Neural cell (in vitro differentiated cells): ENCODE measurements around the gene PNKD. TPM values are rescaled to one million over a fixed set of nuclear protein-coding genes. Genes with fewer than 3 reads are reported as not detected.

Experiments
- H2AFZ ChIP-seq: fragments of 200-600, 300-800 bp; sonication (generic), shearing (Covaris generic); 2 replicates; pipeline ENCODE4 v1.6.0; 2014; ENCODE audit warnings: low read depth, mild to moderate bottlenecking, antibody characterized with exemption, low read length, moderate library complexity
- H3F3A ChIP-seq: fragments of 200-600 bp; shearing (Covaris generic); 2 replicates; pipeline ENCODE4 v1.6.1; 2016; ENCODE audit warnings: mild to moderate bottlenecking, moderate library complexity, mixed read lengths, antibody characterized with exemption, low read length; ENCODE audit not compliant: insufficient read depth, poor library complexity, severe bottlenecking
- H3K27ac ChIP-seq: fragments of 200-600, 300-800 bp; sonication (generic), shearing (Covaris generic); 2 replicates; pipeline ENCODE4 v1.5.1; 2014; ENCODE audit warnings: mild to moderate bottlenecking, low read length, moderate library complexity
- H3K27me3 ChIP-seq: fragments of 300-800, 200-600 bp; sonication (generic), shearing (Covaris generic); 2 replicates; pipeline ENCODE4 v1.6.0; 2014; ENCODE audit warnings: mild to moderate bottlenecking, low read depth, low read length, moderate library complexity; ENCODE audit not compliant: insufficient read depth
- H3K36me3 ChIP-seq: fragments of 300-800, 200-600 bp; sonication (generic), shearing (Covaris generic); 2 replicates; pipeline ENCODE4 v1.5.1; 2014; ENCODE audit warnings: mild to moderate bottlenecking, antibody characterized with exemption, low read length, moderate library complexity; ENCODE audit not compliant: insufficient read depth
- H3K4me2 ChIP-seq: fragments of 300-800, 200-600 bp; sonication (generic), shearing (Covaris generic); 2 replicates; pipeline ENCODE4 v1.6.0; 2014; ENCODE audit warnings: mild to moderate bottlenecking, low read length
- H3K4me3 ChIP-seq: fragments of 300-800, 200-600 bp; sonication (generic), shearing (Covaris generic); 2 replicates; pipeline ENCODE4 v1.5.1; 2014; ENCODE audit warnings: mild to moderate bottlenecking, low read length, moderate library complexity
- H3K79me2 ChIP-seq: fragments of 200-600 bp; shearing (Covaris generic); replicated peaks from 2 replicates; pipeline ENCODE4 v1.6.0; 2014; ENCODE audit warnings: mild to moderate bottlenecking, low read length, moderate library complexity; ENCODE audit not compliant: insufficient read depth
- H3K9ac ChIP-seq: fragments of 300-800, 200-600 bp; sonication (generic), shearing (Covaris generic); 2 replicates; pipeline ENCODE4 v1.6.1; 2016; ENCODE audit warnings: mild to moderate bottlenecking, low read length, mixed read lengths
- H3K9me2 ChIP-seq: fragments of 200-600 bp; shearing (Covaris generic); 2 replicates; pipeline ENCODE4 v1.6.1; 2016; ENCODE audit warnings: mild to moderate bottlenecking, low read length, mixed read lengths; ENCODE audit not compliant: insufficient read depth
- H3K9me3 ChIP-seq: fragments of 200-600, 300-800 bp; sonication (generic), shearing (Covaris generic); 2 replicates; pipeline ENCODE4 v1.6.1; 2016; ENCODE audit warnings: mild to moderate bottlenecking, mixed run types, low read length, moderate library complexity, mixed read lengths
- H4K20me1 ChIP-seq: fragments of 200-600 bp; shearing (Covaris generic); 2 replicates; pipeline ENCODE4 v1.6.1; 2016; ENCODE audit warnings: mild to moderate bottlenecking, mixed run types; ENCODE audit not compliant: insufficient read depth
- CTCF ChIP-seq: fragments of 450-650 bp; IDR thresholded peaks from 2 replicates; pipeline ENCODE4 v1.5.1; 2014; ENCODE audit warnings: antibody characterized with exemption, mild to moderate bottlenecking, moderate library complexity; ENCODE audit not compliant: poor library complexity, severe bottlenecking
- EP300 ChIP-seq: fragments of 450-650 bp; conservative IDR thresholded peaks from 2 replicates; pipeline ENCODE4 v1.6.1; 2014; ENCODE audit warnings: antibody characterized with exemption, mild to moderate bottlenecking, moderate library complexity; ENCODE audit not compliant: poor library complexity, severe bottlenecking
- EZH2 ChIP-seq: fragments of 200-600, 300-800 bp; shearing (Covaris generic), sonication (generic); IDR thresholded peaks from 2 replicates; pipeline ENCODE4 v1.6.1; 2014; ENCODE audit warnings: antibody characterized with exemption, low read length, borderline replicate concordance, mild to moderate bottlenecking; ENCODE audit not compliant: insufficient read depth, poor library complexity, severe bottlenecking
- MXI1 ChIP-seq: fragments of 450-650 bp; conservative IDR thresholded peaks from 2 replicates; pipeline ENCODE4 v1.6.1; 2014; ENCODE audit warnings: antibody characterized with exemption, mild to moderate bottlenecking; ENCODE audit not compliant: poor library complexity, severe bottlenecking
- POLR2AphosphoS5 ChIP-seq: IDR thresholded peaks from 2 replicates; pipeline ENCODE4 v1.6.1; 2012
- RAD21 ChIP-seq: fragments of 450-650 bp; conservative IDR thresholded peaks from 2 replicates; pipeline ENCODE4 v1.6.1; 2014; ENCODE audit warnings: antibody characterized with exemption, mild to moderate bottlenecking, moderate library complexity
- REST ChIP-seq: IDR thresholded peaks from 2 replicates; pipeline ENCODE4 v1.6.1; 2012; ENCODE audit warnings: borderline replicate concordance
- SMC3 ChIP-seq: fragments of 450-650 bp; conservative IDR thresholded peaks from 2 replicates; pipeline ENCODE4 v1.6.1; 2014; ENCODE audit warnings: antibody characterized with exemption, mild to moderate bottlenecking, moderate library complexity; ENCODE audit not compliant: poor library complexity
- TAF1 ChIP-seq: IDR thresholded peaks from 2 replicates; pipeline ENCODE4 v1.6.1; 2012; ENCODE audit warnings: low read depth
- polyA plus RNA-seq: library from polyadenylated mRNA; depleted of rRNA; stranded (reverse); fragments of >200 nt; gene quantifications from 2 replicates; pipeline ENCODE4 v1.2.3, GENCODE V29; 2014

PNKD gene
- polyA plus RNA-seq, 1 donor from 2014 or later = 59.7 TPM

- TF ChIP-seq REST = no peak
These were observed 10.2 kb upstream of the PNKD start (continued) for GRCh38 chr2:218260166-218260565.

- H3K27ac ChIP-seq = no peak within 1 kb of the TSS
- H3K9me2 ChIP-seq = no peaks in the 10 kb centered on the region
- H3K27me3 ChIP-seq = no peaks in the 10 kb centered on the region
- no peaks in the 10 kb centered on the region for H3K9me3 ChIP-seq
- no peak within 1 kb of the TSS for H3K9ac ChIP-seq
- H3K79me2 ChIP-seq = no peaks in the 10 kb centered on the region
- H3K4me3 ChIP-seq = no peak within 1 kb of the TSS
- no peak within 1 kb of the TSS for H2AFZ ChIP-seq
- TF ChIP-seq TAF1 = no peak
- no peak for TF ChIP-seq REST
- TF ChIP-seq POLR2AphosphoS5 = no peak
- no peaks in the 10 kb centered on the region for H4K20me1 ChIP-seq
- no peaks in the 10 kb centered on the region for H3K36me3 ChIP-seq
- H3F3A ChIP-seq = no peaks in the 10 kb centered on the region
- H3K4me2 ChIP-seq = no peak within 1 kb of the TSS
These were observed 9.4 kb upstream of the PNKD start, which contains the start of gene GPBAR1 for GRCh38 chr2:218260742-218261422. Gene GPBAR1, plus strand, starts transcription at chr2:218261015. Its CDS starts 1,710 bp downstream, at chr2:218262725.

- Histone ChIP-seq H3K36me3 (no peaks in the 10 kb centered on the region), H3K4me2 (no peak overlapping the region), H3K9me3 (no peaks in the 10 kb centered on the region), H3F3A (no peaks in the 10 kb centered on the region), H2AFZ (no peak overlapping the region), H3K9me2 (no peaks in the 10 kb centered on the region), H3K79me2 (no peaks in the 10 kb centered on the region), H4K20me1 (no peaks in the 10 kb centered on the region), H3K27ac (no peak overlapping the region), H3K4me3 (no peak overlapping the region), H3K9ac (no peak overlapping the region), H3K27me3 (no peaks in the 10 kb centered on the region)
- no peak for TF ChIP-seq TAF1
- no peak for TF ChIP-seq MXI1
- no peak for TF ChIP-seq CTCF
- TF ChIP-seq RAD21 = no peak
- no peak for TF ChIP-seq EZH2
- no peak for TF ChIP-seq POLR2AphosphoS5
- TF ChIP-seq SMC3 = no peak
- no peak for TF ChIP-seq EP300
- no peak for TF ChIP-seq REST
These were observed 8.7 kb upstream of the PNKD start for GRCh38 chr2:218261423-218262236.
